ENCODE results near the gene ASAP2.
A peak's percentile ranks its signal among the peaks of the same experiment; 100 is the strongest.

Gene ASAP2

GRCh38 chr2:9284521-9285297 lies 78.1 kb downstream of the ASAP2 start:
- TF ChIP-seq, protein P1, sequence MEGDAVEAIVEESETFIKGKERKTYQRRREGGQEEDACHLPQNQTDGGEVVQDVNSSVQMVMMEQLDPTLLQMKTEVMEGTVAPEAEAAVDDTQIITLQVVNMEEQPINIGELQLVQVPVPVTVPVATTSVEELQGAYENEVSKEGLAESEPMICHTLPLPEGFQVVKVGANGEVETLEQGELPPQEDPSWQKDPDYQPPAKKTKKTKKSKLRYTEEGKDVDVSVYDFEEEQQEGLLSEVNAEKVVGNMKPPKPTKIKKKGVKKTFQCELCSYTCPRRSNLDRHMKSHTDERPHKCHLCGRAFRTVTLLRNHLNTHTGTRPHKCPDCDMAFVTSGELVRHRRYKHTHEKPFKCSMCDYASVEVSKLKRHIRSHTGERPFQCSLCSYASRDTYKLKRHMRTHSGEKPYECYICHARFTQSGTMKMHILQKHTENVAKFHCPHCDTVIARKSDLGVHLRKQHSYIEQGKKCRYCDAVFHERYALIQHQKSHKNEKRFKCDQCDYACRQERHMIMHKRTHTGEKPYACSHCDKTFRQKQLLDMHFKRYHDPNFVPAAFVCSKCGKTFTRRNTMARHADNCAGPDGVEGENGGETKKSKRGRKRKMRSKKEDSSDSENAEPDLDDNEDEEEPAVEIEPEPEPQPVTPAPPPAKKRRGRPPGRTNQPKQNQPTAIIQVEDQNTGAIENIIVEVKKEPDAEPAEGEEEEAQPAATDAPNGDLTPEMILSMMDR (IDR thresholded peaks at IDR 0.05; ENCODE audit: low read depth, low read length), result no peak
- H3K4me3 ChIP-seq (ENCODE audit: low read depth, low read length), result no peak overlapping the region

GRCh38 chr2:9285385-9285920 lies 78.8 kb downstream of the ASAP2 start:
- no peak overlapping the region for H3K4me3 ChIP-seq (ENCODE audit: low read depth, low read length)
- TF ChIP-seq, protein P1 (IDR thresholded peaks at IDR 0.05; ENCODE audit: low read depth, low read length), result no peak

DNA sequence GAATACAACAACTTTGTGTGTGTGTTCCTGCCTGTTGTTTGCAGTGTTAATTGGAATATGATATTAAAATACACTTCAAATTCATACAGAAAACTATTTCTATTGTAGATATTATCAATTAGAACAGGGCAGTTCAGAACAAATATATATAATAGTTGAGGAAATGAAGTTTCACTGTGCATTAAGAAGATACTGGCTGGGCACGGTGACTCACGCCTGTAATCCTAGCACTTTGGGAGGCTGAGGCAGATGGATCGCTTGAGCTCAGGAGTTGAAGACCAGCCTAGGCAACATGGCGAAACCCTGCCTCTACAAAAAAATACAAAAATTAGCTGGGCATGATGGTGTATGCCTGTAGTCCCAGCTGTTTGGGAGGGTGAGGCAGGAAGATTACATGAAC lies 79.3 kb downstream of the ASAP2 start:
- H3K4me3 ChIP-seq (ENCODE audit: low read depth, low read length), result no peak overlapping the region
- TF ChIP-seq, protein P1 (IDR thresholded peaks at IDR 0.05; ENCODE audit: low read depth, low read length), result no peak

DNA sequence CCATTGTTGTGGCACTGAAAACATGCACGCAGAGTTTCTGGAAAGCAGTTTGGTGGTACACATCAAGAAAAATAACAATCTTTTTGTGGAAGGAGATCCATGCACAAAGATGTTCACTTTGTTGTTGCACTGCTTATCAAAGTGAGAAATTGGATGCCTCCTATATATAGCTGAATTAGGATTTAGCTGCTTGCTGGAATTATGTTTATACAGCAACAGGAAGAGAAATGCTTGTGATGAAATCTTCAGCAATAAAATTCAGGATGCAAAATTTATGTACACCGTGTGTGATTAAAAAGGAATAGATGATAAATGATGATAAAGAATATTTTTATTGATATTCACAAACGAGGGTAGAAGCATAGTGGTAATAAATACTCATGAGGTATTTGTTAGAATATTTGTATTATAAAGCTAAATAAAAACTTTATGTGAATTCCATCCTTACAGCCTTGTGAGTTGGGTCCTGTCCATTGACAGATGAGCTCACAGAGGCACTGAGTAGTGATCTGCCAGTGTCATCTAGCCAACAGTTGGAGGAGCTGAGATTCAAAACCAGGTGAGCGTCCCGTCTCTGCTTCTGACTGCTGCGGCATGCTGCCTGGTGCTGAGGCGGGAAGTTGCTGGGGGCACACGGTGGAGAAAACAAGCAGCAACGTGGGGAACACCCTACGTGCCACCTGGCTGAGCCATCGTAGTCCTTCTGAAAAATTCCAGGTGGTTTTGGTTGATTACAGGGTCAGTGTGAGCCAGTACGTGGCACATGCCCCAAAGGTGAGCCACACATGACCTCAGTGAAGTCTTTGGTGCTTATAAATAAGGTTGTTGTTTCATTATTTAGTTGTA lies 80.2 kb downstream of the ASAP2 start:
- H3K4me3 ChIP-seq (ENCODE audit: low read depth, low read length), result no peak overlapping the region
- TF ChIP-seq, protein P1 (IDR thresholded peaks at IDR 0.05; ENCODE audit: low read depth, low read length), result no peak

- TF ChIP-seq, protein P1 (IDR thresholded peaks at IDR 0.05; ENCODE audit: low read depth, low read length), result no peak
- H3K4me3 ChIP-seq (ENCODE audit: low read depth, low read length), result no peak overlapping the region
These were observed 80.9 kb downstream of the ASAP2 start for GRCh38 chr2:9287400-9288045.

- TF ChIP-seq, protein P1 (IDR thresholded peaks at IDR 0.05; ENCODE audit: low read depth, low read length), result no peak
- 0 out of 2 replicates have a peak overlapping the region, but pooled peaks have one; percentile 0 for H3K4me3 ChIP-seq (ENCODE audit: low read depth, low read length)
These were observed 81.6 kb downstream of the ASAP2 start for GRCh38 chr2:9288233-9288632.

All from WI38 (cell line).